Peyer's patch (tissue), 4 donors: Measurements from ENCODE around the gene SLC7A11.

Experiments used
- CTCF ChIP-seq, 6 experiments: fragments of 450-650 bp in 4 of 6; fragments of 200-600 bp in 2 of 6; sonication (generic) in 1 of 6; IDR thresholded peaks; one replicate each; pipeline ENCODE4 v1.5.1; 2017 to 2019; ENCODE audit warnings: antibody characterized with exemption in 6 of 6, mild to moderate bottlenecking in 3 of 6, moderate library complexity in 1 of 6
- POLR2A ChIP-seq, 2 donors: fragments of 450-650 bp; IDR thresholded peaks; one replicate each; pipeline ENCODE4 v1.5.1; 2017; ENCODE audit warnings: antibody characterized with exemption in 2 of 2, mild to moderate bottlenecking in 2 of 2, moderate library complexity in 2 of 2

DNA sequence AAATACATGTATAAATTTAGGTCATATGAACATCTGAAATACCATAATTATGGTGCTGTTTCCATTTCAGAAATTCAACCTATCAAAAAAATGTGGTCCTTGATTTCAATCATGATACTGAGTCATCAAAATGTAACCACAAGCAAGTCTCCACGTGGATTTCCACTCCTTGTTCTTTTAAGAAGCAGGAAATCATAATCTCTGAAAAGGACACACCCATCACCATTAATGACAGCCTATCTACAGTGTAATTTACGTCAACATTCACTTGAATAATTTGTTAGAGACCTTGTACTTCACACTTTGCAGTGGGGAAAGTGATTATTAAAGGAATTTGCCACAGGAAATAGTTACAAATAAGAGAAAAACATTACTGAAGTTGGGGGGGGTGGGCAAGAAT lies 17.7 kb upstream of the SLC7A11 start:
- TF ChIP-seq CTCF (IDR thresholded peaks at IDR 0.05) (no peak), POLR2A (IDR thresholded peaks at IDR 0.05) (no peak)
